Non-pigmented ciliary epithelial cell (primary cell): ENCODE results near the gene TMEM63B.
"Not testable (repeated sequence)": the region's sequence is repeated elsewhere in the genome, so short reads cannot be mapped to it uniquely, and the experiment has no call there.

ENCODE experiments used
- DNase-seq: peaks from one replicate; pipeline ENCODE4 v3.0.0-alpha.2; 2010; ENCODE audit warnings: low read depth

The TMEM63B gene

GRCh38 chr6:44172731-44173500, 45.6 kb downstream of the TMEM63B start:
- DNase-seq = peak; percentile 20

DNA sequence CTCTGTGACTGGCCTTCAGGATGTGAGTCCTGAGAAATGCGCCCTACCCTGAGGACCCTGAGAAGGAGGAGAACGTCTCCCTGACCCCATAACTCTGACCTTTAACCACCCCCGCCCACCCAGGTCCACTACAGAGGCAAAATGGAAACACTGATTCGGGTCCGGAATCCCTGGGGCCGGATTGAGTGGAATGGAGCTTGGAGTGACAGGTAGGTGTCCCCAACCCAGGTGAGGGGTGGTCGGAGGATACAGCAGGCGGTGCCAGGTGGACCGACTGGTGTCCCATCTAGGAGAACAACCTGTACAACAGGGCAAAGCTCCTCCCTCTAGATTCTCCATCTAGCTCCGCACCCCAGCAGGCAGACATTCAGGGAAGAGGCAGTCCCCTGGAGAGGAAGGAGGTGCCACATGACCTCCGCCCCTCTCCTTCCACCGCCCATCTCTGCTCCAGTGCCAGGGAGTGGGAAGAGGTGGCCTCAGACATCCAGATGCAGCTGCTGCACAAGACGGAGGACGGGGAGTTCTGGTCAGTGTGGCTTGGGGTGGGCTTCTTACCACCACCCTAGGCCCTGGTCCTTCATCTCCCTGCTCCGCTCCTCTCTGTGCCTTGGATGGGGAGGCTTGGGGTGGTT, 48.9 kb downstream of the TMEM63B start:
- no peak for DNase-seq

- DNase-seq = no peak
These were observed 49.6 kb downstream of the TMEM63B start for GRCh38 chr6:44176762-44177509.

DNA sequence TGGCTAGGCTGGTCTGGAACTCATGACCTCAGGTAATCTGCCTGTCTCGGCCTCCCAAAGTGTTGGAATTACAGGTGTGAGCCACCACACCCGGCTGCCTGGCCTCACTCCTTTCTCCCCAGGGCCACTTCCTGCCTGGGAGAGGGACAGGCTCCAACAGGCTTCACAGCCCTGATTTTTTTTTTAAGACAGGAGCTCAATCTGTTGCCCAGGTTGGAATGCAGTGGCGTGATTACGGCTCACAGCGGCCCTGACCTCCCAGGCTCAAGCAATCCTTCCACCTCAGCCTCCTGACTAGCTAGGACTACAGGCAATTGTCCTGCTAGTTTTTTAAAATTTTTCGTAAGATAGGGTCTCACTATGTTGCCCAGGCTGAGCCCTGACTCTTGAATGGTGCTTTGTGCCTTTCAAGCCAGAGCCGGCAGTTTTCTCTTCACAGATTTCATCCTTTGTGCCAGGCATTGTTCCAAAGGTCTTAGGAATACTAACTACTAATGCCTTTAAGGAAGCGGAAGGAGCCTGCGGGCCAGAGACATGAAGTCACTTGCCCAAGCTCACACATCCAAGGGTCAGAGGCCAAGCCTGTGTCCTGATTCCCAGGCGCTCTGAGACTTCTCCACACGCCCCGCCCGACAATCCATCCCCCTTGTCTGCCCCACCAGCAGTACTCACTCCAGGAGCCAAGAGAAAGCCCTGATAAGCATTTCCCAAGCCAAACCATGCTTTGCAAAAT, 50.5 kb downstream of the TMEM63B start:
- DNase-seq = no peak

DNA sequence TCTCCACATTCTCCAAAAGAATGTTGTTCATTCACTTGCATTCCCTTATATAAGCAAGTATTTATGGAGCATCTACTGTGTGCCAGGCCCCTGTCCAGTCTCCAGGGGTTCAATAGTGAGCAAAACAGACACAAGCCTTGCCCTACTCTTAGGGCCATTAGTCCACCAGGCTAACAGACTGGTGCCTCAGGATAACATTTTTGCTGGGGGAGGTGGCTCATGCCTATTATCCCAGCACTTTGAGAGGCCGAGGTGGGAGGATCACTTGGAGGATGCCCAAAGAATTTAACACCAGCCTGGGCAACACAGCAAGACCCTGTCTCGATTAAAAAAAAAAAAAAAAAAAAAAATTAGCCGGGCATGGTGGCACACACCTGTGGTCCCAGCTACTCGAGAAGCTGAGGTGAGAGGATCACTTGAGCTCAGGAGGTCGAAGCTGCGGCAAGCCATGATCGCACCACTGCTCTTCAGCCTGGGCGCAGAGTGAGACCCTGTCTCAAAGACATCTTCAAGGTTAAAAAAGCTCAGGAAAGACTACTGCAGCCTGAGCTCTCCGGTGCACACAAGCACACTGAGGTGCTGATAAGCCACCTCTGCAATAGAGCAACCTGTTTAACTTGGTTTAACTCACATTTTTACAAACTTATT, 51.2 kb downstream of the TMEM63B start:
- DNase-seq = no peak

- DNase-seq = no peak
These were observed 51.8 kb downstream of the TMEM63B start for GRCh38 chr6:44179072-44179536.

DNA sequence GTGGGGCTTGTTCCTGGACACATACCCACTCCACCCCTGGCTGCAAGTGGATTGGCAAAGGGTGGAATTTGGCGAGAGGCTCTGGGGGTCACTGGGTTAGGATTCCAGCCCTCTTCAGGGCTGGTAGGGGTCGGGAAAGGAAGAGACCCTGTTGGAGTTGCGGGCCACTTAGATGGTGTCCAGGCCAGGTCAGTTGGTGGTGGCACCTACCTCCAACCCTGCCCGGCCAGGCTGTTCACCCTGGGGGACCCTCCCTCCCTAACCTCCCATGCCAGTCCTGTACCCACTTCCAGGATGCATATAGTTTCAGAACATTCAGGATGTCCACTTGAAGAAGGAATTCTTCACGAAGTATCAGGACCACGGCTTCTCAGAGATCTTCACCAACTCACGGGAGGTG, 52.3 kb downstream of the TMEM63B start:
- DNase-seq = no peak

- DNase-seq = no peak
These were observed 53.1 kb downstream of the TMEM63B start for GRCh38 chr6:44180406-44180805.

DNA sequence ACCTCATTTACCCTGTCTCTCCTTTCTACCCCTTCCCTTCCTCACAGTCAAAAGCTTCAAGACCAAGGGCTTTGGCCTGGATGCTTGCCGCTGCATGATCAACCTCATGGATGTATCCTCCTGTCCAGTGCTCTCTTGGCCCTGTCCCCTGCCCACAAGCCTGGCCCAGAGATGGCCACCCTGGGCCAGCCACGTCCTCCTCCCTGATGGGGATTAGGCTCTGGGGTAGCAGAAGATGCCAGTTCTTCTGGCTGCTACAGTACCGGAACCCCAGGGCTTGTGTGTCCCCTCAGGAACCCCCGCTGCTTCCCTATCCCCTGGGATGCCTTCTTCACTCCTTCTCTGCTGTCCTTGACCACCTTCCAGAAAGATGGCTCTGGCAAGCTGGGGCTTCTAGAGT, 53.5 kb downstream of the TMEM63B start:
- no peak for DNase-seq

- DNase-seq = not testable (repeated sequence)
These were observed 54.4 kb downstream of the TMEM63B start for GRCh38 chr6:44181784-44182183.

DNA sequence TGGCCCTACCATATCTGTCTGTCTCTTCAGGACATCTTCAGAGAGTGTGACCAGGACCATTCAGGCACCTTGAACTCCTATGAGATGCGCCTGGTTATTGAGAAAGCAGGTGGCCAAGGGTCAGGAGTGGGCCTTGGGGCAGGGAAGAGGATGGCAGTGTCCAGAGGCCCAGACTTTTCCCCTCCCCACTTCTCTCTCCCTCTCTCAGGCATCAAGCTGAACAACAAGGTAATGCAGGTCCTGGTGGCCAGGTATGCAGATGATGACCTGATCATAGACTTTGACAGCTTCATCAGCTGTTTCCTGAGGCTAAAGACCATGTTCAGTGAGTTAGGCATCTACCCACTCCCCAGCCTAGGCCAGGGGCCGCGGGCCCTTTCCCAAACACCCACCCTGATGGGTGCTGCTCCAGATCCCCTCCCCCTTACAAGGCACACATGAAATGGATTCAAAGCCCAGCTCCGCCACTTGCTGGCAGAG, 55.6 kb downstream of the TMEM63B start:
- no peak for DNase-seq

- DNase-seq = no peak
These were observed 56.4 kb downstream of the TMEM63B start for GRCh38 chr6:44183783-44184182.

DNA sequence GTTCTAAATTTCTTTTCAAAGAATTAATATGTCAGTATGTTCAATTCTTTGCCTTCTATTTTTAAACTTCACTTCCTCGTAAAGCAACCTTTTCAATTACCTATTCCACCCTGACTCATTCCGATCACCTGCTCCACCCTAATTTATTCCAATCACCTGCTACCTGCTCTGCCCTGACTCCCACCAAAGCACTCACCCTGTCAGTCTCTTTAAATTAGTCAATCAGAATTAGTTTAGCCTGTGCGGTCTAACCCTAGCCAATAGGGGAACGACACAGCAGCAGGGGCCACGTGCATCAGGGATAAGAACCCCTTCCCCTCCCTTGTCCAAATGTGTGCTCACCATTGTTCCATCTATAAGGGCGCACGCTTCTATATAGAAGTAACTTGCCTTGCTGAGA, 58.0 kb downstream of the TMEM63B start:
- not testable (repeated sequence) for DNase-seq

DNA sequence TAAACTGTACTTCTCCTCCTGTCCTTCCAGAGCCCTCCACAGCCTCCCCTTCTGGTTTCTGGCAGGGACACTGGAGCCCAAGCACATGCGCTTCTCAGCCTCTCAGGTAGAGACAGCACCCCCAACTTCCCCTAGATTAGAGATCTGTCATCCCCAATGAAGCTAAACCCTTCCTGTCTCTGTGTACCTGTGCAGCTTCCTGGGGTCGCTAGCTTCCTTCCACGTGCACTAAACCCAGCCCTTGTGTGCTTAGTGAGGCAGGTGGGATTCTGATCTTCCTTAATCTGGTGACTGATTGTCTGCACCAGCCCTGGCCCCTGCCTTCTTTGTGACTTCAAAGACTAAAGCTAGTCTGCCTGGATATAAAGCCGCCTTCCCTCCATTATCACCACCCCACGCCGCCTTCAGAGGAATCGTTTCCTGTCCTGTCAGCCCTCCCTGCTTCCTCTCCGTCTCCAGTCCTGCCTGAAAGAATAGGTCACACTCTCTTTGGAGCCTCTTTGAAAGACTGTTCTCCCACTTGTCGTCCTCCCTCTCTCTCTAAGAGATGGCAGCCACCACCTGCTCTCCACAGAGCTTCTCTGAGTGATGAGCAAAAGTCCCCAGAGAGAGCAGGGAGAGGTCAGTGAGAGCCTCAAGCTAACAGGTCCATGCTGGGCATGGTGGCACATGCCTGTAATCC, 58.7 kb downstream of the TMEM63B start:
- DNase-seq = no peak

DNA sequence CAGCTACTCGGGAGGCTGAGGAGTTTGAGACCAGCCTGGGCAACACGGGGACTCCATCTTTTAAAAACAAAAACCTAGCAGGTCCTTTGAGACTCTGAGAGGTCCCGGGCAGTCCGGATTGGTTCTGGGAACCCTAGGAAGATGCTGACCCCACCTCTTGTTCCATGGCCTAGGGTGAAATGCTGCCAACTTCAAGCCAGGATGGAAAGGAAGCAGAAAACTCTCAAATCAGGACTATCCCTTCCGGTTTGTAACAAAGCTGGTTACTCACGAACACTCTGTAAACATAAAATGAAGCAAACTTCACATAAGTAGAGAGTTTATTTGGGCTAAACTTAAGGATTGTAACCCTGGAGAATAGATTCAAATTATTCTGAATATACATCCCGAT, 59.3 kb downstream of the TMEM63B start:
- DNase-seq = no peak

DNA sequence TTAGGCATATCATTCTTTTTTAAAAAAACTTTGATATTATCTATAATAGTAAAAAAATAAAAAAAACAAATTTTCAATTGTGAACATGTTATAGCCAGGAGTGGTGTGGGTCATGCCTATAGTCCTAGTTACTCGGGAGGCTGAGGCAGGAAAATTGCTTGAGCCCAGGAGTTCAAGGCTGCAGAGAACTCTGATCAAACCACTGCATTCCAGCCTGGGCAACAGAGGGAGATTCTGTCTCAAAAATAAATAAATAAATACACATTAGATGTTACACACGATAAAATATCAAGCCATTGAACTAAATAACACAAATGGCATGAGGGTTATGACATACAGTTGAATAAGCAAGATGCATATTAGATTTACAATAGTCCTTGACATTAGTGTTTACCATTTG, 61.5 kb downstream of the TMEM63B start:
- DNase-seq = no peak

GRCh38 chr6:44189257-44189656, 61.9 kb downstream of the TMEM63B start:
- DNase-seq = no peak

DNA sequence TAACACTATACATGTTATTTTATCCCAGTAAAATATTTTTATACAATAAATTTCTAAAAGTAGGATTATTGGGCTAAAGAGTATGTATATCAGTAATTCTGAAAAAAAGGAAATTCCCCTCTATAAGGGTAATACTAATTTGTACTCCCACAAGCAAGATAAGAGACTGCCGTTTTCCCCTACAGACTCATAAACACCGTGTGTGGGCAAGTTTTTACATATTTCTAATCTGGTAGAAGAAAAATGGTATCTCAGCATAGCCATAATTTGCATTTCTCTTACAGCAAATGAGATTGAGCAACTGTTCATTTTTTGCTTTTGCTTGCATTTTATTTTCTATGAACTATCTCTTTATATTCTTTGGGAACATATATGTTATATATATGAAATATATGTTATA, 63.4 kb downstream of the TMEM63B start:
- DNase-seq = no peak

- no peak for DNase-seq
These were observed 65.2 kb downstream of the TMEM63B start for GRCh38 chr6:44192428-44193041.

DNA sequence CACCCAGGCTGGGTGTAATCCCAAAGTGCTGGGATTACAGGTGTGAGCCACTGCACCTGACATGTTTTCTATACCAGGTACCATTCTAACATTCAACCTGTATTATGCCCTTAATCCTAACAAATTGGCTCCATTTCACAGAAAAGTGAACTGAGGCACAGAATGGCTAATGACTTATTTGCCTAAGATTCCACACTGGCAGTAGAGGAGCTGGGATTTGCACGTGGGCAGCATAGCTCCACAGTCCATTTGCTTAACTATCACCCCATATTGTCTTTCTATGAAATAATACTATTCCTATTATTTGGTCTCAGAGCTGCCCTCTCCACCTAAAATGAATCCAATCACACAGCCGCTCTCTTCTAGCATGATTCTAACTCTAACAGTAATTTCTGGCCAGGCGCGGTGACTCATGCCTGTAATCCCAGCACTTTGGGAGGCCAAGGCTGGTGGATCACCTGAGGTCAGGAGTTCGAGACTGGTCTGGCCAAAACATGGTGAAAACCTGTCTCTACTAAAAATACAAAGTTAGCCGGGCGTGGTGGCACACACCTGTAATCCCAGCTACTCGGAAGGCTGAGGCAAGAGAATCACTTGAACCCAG, 66.1 kb downstream of the TMEM63B start:
- no peak for DNase-seq
